ENCODE data around the gene CORO6.
"Not testable (repeated sequence)": the region's sequence is repeated elsewhere in the genome, so short reads cannot be mapped to it uniquely, and the experiment has no call there.

GRCh38 chr17:29651913-29652312, 29.2 kb upstream of the CORO6 start:
- TF ChIP-seq CTCF (IDR thresholded peaks at IDR 0.05); EP300 (IDR thresholded peaks at IDR 0.05; ENCODE audit: low read depth); POLR2AphosphoS5 (IDR thresholded peaks at IDR 0.05): not testable (repeated sequence)

All from transverse colon (tissue), 4 donors.